Fibroblast of villous mesenchyme (primary cell): Measurements from ENCODE around the gene RNF183. TPM values are rescaled to one million over a fixed set of nuclear protein-coding genes. Genes with fewer than 3 reads are reported as not detected.
"Not testable (repeated sequence)": the region's sequence is repeated elsewhere in the genome, so short reads cannot be mapped to it uniquely, and the experiment has no call there.

Source experiments
- DNase-seq: peaks from one replicate; pipeline ENCODE4 v3.0.0-alpha.2; 2010; ENCODE audit warnings: low read depth
- H3K4me3 ChIP-seq: 2 replicates; pipeline ENCODE4 v1.5.1; 2011; ENCODE audit warnings: low read depth, mild to moderate bottlenecking, low read length
- CTCF ChIP-seq: IDR thresholded peaks from 2 replicates; pipeline ENCODE4 v1.5.1; 2012; ENCODE audit warnings: low read depth, mild to moderate bottlenecking, low read length; ENCODE audit not compliant: insufficient read depth
- total RNA-seq: library from RNA; depleted of rRNA; stranded (reverse); fragments of >200 nt; gene quantifications from 2 replicates; pipeline ENCODE4 v1.2.3, GENCODE V29; 2012

Gene RNF183
- total RNA-seq, 1 donor: not detected

DNA sequence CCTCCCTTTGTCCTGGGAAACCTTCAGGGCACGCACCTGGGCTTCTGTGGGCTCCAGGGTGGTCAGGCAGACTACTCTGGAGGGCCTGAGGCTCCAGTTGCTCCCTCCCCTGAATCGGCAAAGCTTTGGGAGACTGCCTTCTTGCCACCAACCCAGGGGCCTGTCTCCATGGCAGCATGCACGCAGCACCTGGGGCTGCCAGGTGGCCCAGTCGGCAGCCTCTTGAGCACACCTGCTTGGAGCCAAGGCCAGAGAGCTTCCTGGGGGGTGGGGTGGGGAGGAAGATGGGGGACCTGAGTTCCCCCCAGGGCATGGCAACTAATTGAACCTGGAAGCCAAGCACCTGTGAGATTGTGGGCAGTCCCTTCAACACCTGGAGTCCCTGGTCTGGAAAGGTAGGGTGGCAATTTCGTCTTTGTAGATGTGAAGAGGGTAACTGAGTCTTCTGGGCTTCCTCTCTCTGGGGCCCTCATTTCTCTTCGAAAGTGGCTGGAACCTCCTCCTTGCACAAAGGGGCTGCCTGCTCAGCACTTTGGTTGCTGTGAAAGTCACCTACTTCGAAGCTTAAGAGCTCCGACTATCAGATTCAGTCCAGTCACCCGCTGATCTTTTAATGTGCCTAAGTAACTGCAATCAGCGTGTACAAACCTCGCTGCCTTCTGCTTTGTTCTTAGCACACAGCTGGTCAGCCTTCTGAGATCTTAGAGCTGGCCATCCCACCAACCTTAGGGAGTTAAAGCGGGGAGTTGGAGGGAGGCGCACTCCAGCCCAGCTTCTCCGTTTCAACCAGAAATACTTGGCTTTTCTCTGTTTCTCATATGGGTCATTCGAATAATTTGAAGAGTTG, 4.0 kb downstream of the RNF183 start:
- DNase-seq: no peak
- TF ChIP-seq CTCF: no peak
- no peak overlapping the region for H3K4me3 ChIP-seq

DNA sequence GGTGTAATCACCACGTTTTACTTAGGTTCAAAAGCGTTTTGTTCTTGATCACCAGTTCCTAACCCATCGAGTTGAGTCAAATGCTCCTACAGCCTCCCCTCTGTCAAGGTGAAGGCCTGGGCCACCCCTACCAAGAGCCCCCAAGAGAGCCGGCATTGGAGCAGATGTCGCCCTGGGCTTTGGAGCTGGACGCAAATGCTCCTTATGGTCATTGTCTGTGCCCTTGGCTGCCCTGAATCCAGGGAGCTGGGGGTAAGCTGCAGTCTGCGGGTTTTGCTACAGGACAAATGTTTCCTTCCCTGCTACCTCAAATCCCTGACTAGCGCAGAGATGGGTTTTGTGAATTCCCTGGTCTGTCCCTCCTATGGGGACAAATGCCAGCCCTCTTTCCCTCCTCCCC, 4.9 kb downstream of the RNF183 start:
- TF ChIP-seq CTCF: no peak
- DNase-seq: no peak
- H3K4me3 ChIP-seq: no peak overlapping the region

DNA sequence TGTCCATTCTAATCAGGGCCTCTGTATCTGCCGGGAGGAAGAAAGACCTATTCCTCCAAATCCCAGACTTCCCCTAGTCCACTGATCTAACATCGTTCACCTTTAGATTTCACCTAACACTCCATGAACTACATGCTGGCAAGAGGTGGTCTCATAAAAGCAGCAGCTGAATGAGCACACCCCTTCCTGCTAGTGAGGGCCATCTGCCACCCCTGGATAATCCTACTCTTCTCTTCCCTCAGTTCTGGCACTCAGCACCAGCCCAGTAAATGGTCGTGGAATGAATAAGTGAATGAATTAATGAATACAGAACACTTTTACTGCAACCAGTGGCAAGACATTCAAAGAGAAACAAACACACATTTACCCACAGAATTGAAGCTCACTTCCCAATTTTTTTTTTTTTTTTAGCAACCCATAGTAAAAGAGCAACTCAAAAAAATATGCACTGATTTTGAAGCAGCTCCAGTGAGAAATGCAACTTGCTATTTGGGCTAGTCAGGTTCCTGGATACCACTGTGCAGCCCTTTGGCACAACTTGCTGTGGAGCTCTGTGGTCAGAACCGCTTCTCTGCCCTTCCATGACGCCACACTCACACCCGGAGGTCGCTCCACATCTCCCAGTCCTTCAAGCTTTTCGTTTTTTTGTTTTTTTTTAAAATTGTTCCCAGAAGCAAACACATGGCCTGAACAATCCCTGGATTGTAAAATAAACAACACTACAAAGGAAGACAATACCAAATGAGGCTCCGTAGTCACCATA, 6.2 kb downstream of the RNF183 start:
- DNase-seq: no peak
- no peak overlapping the region for H3K4me3 ChIP-seq
- TF ChIP-seq CTCF: no peak

- H3K4me3 ChIP-seq: not testable (repeated sequence)
- DNase-seq: peak; percentile 10
Measured at GRCh38 chr9:113296247-113296646, 6.9 kb downstream of the RNF183 start.

DNA sequence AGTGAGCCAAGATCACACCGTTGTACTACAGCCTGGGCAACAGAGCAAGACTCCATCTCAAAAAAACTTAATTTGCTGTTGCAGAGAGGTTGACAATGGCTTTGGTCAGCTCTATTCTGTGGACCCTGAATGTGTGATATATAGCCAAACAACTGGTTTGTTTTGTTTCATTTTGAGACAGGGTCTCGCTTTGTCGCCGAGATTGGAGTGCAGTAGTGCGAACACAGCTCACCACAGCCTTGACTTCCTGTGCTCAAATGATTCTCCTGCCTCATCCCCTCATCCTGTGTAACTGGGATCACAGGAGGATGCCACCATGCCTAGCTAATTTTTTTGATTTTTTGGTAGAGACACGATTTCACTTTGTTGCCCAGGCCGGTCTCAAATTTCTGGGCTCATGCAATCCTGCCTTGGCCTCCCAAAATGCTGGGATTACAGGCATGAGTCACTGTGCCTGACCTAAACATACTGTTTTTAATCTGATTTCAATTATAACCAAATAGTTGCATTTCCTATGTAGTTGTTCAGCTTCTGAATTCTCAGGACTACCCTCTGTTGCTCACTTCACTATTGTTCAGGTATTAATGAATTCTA, 9.8 kb downstream of the RNF183 start:
- no peak overlapping the region for H3K4me3 ChIP-seq
- DNase-seq: peak; percentile 23
- TF ChIP-seq CTCF: no peak

GRCh38 chr9:113290052-113290607, 13.0 kb downstream of the RNF183 start:
- no peak overlapping the region for H3K4me3 ChIP-seq
- DNase-seq: no peak
- TF ChIP-seq CTCF: no peak

GRCh38 chr9:113289091-113289490, 14.1 kb downstream of the RNF183 start:
- no peak for DNase-seq
- no peak overlapping the region for H3K4me3 ChIP-seq
- no peak for TF ChIP-seq CTCF
